ENCODE measurements around the gene WIPI1.

The WIPI1 gene

GRCh38 chr17:68446626-68447041 lies 10.7 kb downstream of the WIPI1 start:
- in situ Hi-C loops (cut with HindIII; ENCODE audit: low pct_ligation_motif_present, low pct_unique_long_range_greater_than_20kb, low sequenced_read_pairs): no loop called here
- no peak for DNase-seq

- no peak for DNase-seq
- in situ Hi-C loops (cut with HindIII; ENCODE audit: low pct_ligation_motif_present, low pct_unique_long_range_greater_than_20kb, low sequenced_read_pairs): no loop called here
Measured at GRCh38 chr17:68445671-68446070, 11.6 kb downstream of the WIPI1 start.

GRCh38 chr17:68443972-68444464 lies 13.3 kb downstream of the WIPI1 start:
- in situ Hi-C loops (cut with HindIII; ENCODE audit: low pct_ligation_motif_present, low pct_unique_long_range_greater_than_20kb, low sequenced_read_pairs): no loop called here
- DNase-seq: no peak

- in situ Hi-C loops (cut with HindIII; ENCODE audit: low pct_ligation_motif_present, low pct_unique_long_range_greater_than_20kb, low sequenced_read_pairs): no loop called here
- no peak for DNase-seq
Measured at GRCh38 chr17:68441070-68441770, 16.1 kb downstream of the WIPI1 start.

- in situ Hi-C loops (cut with HindIII; ENCODE audit: low pct_ligation_motif_present, low pct_unique_long_range_greater_than_20kb, low sequenced_read_pairs): no loop called here
- DNase-seq: no peak
Measured at GRCh38 chr17:68440526-68440925, 16.8 kb downstream of the WIPI1 start.

- in situ Hi-C loops (cut with HindIII; ENCODE audit: low pct_ligation_motif_present, low pct_unique_long_range_greater_than_20kb, low sequenced_read_pairs): no loop called here
- DNase-seq: no peak
Measured at GRCh38 chr17:68439656-68440290, 17.5 kb downstream of the WIPI1 start.

GRCh38 chr17:68437979-68438822 lies 19.1 kb downstream of the WIPI1 start:
- in situ Hi-C loops (cut with HindIII; ENCODE audit: low pct_ligation_motif_present, low pct_unique_long_range_greater_than_20kb, low sequenced_read_pairs): no loop called here
- no peak for DNase-seq

- peak; percentile 72 for DNase-seq
- in situ Hi-C loops (cut with HindIII; ENCODE audit: low pct_ligation_motif_present, low pct_unique_long_range_greater_than_20kb, low sequenced_read_pairs): no loop called here
Measured at GRCh38 chr17:68435876-68436842, 21.1 kb downstream of the WIPI1 start.

GRCh38 chr17:68435361-68435760 lies 21.9 kb downstream of the WIPI1 start:
- in situ Hi-C loops (cut with HindIII; ENCODE audit: low pct_ligation_motif_present, low pct_unique_long_range_greater_than_20kb, low sequenced_read_pairs): no loop called here
- no peak for DNase-seq

GRCh38 chr17:68433911-68434508 lies 23.3 kb downstream of the WIPI1 start:
- in situ Hi-C loops (cut with HindIII; ENCODE audit: low pct_ligation_motif_present, low pct_unique_long_range_greater_than_20kb, low sequenced_read_pairs): no loop called here
- no peak for DNase-seq

GRCh38 chr17:68433211-68433610 lies 24.1 kb downstream of the WIPI1 start:
- in situ Hi-C loops (cut with HindIII; ENCODE audit: low pct_ligation_motif_present, low pct_unique_long_range_greater_than_20kb, low sequenced_read_pairs): no loop called here
- no peak for DNase-seq

GRCh38 chr17:68432086-68432864 lies 25.0 kb downstream of the WIPI1 start:
- DNase-seq: no peak
- in situ Hi-C loops (cut with HindIII; ENCODE audit: low pct_ligation_motif_present, low pct_unique_long_range_greater_than_20kb, low sequenced_read_pairs): no loop called here

GRCh38 chr17:68431661-68432071 lies 25.6 kb downstream of the WIPI1 start:
- peak; percentile 29 for DNase-seq
- in situ Hi-C loops (cut with HindIII; ENCODE audit: low pct_ligation_motif_present, low pct_unique_long_range_greater_than_20kb, low sequenced_read_pairs): no loop called here

GRCh38 chr17:68431045-68431608 lies 26.2 kb downstream of the WIPI1 start:
- DNase-seq: no peak
- in situ Hi-C loops (cut with HindIII; ENCODE audit: low pct_ligation_motif_present, low pct_unique_long_range_greater_than_20kb, low sequenced_read_pairs): no loop called here

GRCh38 chr17:68429881-68430280 lies 27.4 kb downstream of the WIPI1 start:
- in situ Hi-C loops (cut with HindIII; ENCODE audit: low pct_ligation_motif_present, low pct_unique_long_range_greater_than_20kb, low sequenced_read_pairs): no loop called here
- DNase-seq: no peak

- DNase-seq: no peak
- in situ Hi-C loops (cut with HindIII; ENCODE audit: low pct_ligation_motif_present, low pct_unique_long_range_greater_than_20kb, low sequenced_read_pairs): no loop called here
Measured at GRCh38 chr17:68428498-68429172, 28.7 kb downstream of the WIPI1 start.

Measured in ACHN (cell line).